Measurements from ENCODE around the gene PTPRZ1.

DNA sequence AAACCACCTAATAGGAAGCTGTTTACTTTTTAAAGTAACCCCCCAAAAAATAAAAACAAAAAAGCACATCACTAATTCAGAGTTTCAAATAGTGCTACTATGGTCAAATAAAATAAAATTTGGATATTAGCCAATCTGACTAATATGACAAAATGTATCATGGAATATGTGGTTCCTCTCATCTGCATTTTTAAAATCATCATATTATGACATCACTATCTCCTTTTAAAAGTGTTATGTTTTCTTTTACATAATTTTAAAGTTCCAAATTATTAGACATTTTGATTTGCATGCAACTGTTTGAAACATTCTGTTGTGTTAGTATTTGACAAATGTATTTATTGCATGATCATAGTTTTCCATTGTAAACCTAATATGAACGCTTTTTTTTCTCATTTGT lies 160.7 kb downstream of the PTPRZ1 start:
- TF ChIP-seq, protein P1, sequence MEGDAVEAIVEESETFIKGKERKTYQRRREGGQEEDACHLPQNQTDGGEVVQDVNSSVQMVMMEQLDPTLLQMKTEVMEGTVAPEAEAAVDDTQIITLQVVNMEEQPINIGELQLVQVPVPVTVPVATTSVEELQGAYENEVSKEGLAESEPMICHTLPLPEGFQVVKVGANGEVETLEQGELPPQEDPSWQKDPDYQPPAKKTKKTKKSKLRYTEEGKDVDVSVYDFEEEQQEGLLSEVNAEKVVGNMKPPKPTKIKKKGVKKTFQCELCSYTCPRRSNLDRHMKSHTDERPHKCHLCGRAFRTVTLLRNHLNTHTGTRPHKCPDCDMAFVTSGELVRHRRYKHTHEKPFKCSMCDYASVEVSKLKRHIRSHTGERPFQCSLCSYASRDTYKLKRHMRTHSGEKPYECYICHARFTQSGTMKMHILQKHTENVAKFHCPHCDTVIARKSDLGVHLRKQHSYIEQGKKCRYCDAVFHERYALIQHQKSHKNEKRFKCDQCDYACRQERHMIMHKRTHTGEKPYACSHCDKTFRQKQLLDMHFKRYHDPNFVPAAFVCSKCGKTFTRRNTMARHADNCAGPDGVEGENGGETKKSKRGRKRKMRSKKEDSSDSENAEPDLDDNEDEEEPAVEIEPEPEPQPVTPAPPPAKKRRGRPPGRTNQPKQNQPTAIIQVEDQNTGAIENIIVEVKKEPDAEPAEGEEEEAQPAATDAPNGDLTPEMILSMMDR (IDR thresholded peaks at IDR 0.05) = no peak
- TF ChIP-seq POLR2A (IDR thresholded peaks at IDR 0.05) = no peak
